ENCODE results near the gene VPS41. TPM values are rescaled to one million over a fixed set of nuclear protein-coding genes. Genes with fewer than 3 reads are reported as not detected.

The VPS41 gene
- total RNA-seq, 1 donor from 2014 or later: 56.2 TPM

DNA sequence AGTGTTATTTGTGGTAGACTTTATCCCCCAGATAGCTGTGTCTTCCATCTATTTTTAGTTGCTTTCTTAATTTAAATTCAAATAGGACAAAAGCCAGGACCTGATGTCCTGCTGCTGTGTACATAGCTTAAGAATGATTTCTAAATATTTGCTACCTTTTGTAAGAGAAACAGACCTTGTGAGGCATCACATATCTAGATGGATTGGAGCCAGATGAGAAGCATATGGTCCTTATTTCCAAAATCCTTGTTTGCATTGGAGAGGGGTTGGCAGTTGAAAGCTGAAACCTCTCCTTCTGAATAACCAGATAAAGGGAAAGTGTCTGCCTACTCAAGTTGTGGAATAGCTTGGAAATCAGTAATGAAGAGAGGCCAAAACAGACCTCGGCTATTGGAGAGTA, 227.1 kb downstream of the VPS41 start:
- Histone ChIP-seq H3K27me3 (ENCODE audit: control insufficient read depth, insufficient read depth, low read length) (no peaks in the 10 kb centered on the region), H3K36me3 (ENCODE audit: control insufficient read depth, insufficient read depth, low read length) (no peaks in the 10 kb centered on the region), H3K4me3 (ENCODE audit: low read depth, low read length) (no peak overlapping the region)
- TF ChIP-seq, protein P1, sequence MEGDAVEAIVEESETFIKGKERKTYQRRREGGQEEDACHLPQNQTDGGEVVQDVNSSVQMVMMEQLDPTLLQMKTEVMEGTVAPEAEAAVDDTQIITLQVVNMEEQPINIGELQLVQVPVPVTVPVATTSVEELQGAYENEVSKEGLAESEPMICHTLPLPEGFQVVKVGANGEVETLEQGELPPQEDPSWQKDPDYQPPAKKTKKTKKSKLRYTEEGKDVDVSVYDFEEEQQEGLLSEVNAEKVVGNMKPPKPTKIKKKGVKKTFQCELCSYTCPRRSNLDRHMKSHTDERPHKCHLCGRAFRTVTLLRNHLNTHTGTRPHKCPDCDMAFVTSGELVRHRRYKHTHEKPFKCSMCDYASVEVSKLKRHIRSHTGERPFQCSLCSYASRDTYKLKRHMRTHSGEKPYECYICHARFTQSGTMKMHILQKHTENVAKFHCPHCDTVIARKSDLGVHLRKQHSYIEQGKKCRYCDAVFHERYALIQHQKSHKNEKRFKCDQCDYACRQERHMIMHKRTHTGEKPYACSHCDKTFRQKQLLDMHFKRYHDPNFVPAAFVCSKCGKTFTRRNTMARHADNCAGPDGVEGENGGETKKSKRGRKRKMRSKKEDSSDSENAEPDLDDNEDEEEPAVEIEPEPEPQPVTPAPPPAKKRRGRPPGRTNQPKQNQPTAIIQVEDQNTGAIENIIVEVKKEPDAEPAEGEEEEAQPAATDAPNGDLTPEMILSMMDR (IDR thresholded peaks at IDR 0.05; ENCODE audit: insufficient read depth, low read length, poor library complexity, severe bottlenecking): no peak
- DNase-seq (ENCODE audit: low read depth): no peak

DNA sequence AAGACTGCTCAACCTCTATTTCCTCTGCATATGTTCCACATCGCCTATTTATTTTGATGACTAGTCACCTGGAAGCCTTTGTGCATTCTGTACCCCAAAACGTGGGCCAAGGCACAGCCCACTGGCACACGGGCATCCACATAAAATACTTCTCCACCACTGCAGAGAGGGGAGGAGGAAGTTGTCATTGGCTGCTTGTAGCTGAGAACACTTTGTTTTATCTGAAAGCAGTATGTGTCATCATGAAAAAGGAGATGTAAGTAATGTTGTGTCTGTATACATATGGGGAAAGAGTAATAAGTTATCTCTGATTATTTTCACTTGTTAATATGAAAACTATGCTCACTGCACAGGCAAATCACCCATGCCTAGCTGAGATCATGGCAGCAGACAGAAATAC, 229.6 kb downstream of the VPS41 start:
- no peak for DNase-seq (ENCODE audit: low read depth)
- Histone ChIP-seq H3K36me3 (ENCODE audit: control insufficient read depth, insufficient read depth, low read length) (no peaks in the 10 kb centered on the region), H3K27me3 (ENCODE audit: control insufficient read depth, insufficient read depth, low read length) (no peaks in the 10 kb centered on the region), H3K4me3 (ENCODE audit: low read depth, low read length) (no peak overlapping the region)
- TF ChIP-seq, protein P1 (IDR thresholded peaks at IDR 0.05; ENCODE audit: insufficient read depth, low read length, poor library complexity, severe bottlenecking): no peak

DNA sequence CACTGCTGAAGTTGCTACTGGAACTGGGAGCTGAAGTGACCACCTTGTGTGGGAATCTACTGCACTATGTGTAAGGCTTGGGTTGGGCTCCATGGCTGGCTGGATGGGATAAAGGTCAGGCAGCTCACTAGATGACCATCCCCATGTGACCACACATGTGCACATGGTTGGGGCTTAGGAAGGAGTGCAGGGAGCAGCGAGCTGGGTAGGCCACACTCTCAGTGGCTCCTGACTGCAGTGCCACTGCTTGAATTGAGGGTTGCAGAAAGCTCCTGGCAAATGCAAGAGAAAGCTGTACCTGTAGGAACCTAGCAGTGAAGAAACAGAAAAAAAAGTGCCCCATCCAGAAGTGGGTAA, 230.3 kb downstream of the VPS41 start:
- Histone ChIP-seq H3K4me3 (ENCODE audit: low read depth, low read length) (no peak overlapping the region), H3K36me3 (ENCODE audit: control insufficient read depth, insufficient read depth, low read length) (no peaks in the 10 kb centered on the region), H3K27me3 (ENCODE audit: control insufficient read depth, insufficient read depth, low read length) (no peaks in the 10 kb centered on the region)
- TF ChIP-seq, protein P1 (IDR thresholded peaks at IDR 0.05; ENCODE audit: insufficient read depth, low read length, poor library complexity, severe bottlenecking): no peak
- DNase-seq (ENCODE audit: low read depth): no peak

DNA sequence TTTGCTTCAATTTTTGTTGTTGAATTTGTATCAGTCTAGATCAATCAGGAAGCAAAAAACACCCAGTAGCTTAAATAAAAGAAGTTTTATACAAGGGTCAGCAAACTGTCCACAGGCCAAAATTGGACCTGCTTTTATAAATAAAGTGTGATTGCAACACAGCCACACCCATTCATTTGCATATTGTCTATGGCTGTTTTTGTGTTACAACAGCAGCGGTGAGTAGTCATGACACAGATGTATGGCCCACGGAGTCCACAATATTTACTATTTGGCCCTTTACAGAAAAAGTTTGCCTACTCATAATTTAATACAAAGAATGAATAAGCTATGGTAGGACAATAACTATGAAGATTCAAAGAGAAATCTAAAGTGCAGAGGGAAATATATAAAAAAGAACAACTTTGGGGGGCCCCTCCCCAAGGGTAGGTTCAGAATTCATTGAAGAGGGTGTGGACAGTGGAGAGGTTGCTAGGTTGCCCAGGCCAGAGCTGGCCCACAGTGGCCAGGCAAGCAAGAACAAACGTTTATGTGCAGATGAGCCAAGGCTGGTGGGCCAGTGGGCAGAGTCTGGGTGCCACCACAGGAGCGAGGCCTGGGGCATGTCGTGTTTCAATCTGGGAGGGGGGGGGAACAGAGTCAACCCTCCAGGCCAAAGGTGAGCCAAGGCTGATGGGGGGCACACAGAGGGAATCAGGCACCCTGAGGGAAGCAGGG, 230.9 kb downstream of the VPS41 start:
- no peak for DNase-seq (ENCODE audit: low read depth)
- H3K36me3 ChIP-seq (ENCODE audit: control insufficient read depth, insufficient read depth, low read length): no peaks in the 10 kb centered on the region
- TF ChIP-seq, protein P1 (IDR thresholded peaks at IDR 0.05; ENCODE audit: insufficient read depth, low read length, poor library complexity, severe bottlenecking): no peak
- no peak overlapping the region for H3K4me3 ChIP-seq (ENCODE audit: low read depth, low read length)
- H3K27me3 ChIP-seq (ENCODE audit: control insufficient read depth, insufficient read depth, low read length): no peaks in the 10 kb centered on the region

DNA sequence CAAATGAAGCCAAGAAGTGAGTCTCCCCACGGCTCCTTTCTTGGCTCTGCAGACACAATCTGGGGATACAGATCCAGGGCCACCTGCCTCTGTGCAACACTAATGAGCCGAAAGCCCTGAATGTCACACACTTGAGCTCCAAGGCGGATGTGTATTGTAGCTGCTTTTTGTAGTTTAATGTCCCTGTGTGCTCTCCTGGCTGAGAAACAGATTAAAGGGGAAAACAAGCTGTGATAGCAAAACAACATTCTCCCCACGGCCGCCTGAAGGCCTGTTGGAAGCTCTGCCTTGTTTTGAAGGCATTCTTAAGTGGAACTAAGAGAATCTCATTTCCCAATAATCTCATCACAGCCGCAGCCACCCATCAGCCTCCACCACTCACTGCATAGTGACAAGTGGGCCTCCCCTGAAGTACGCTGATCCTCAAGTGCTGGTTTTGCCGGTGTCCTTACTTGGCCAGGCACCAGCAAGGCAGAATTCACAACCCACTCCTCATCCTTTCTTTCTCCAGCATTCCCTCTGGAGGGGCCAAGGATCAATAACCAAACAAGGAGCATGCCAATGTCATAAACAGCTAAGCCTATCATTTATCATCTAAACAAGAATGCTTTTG, 233.4 kb downstream of the VPS41 start:
- Histone ChIP-seq H3K27me3 (ENCODE audit: control insufficient read depth, insufficient read depth, low read length) (no peaks in the 10 kb centered on the region), H3K4me3 (ENCODE audit: low read depth, low read length) (no peak overlapping the region), H3K36me3 (ENCODE audit: control insufficient read depth, insufficient read depth, low read length) (no peaks in the 10 kb centered on the region)
- TF ChIP-seq, protein P1 (IDR thresholded peaks at IDR 0.05; ENCODE audit: insufficient read depth, low read length, poor library complexity, severe bottlenecking): no peak
- DNase-seq (ENCODE audit: low read depth): no peak

DNA sequence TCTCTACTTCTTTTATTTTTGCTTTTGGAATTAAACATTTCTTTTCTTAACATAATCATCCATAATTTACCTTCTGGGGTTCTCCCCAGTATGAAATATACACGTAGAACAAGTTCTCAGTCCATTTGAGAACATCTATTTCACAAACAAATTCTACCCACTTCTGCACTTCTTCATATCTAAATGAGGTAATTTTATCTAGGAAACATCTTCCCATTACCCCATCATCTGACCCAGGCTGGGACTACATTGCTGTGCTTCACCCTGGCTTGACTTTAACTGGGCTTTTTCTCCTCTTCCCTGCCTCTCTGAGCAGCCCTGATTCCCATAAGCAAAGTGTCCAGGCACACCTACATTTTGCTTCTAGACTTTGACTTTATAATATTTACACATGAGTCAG, 234.5 kb downstream of the VPS41 start:
- DNase-seq (ENCODE audit: low read depth): no peak

More for the DNA sequence above, 234.5 kb downstream of the VPS41 start:
- Histone ChIP-seq H3K36me3 (ENCODE audit: control insufficient read depth, insufficient read depth, low read length) (no peaks in the 10 kb centered on the region), H3K4me3 (ENCODE audit: low read depth, low read length) (no peak overlapping the region), H3K27me3 (ENCODE audit: control insufficient read depth, insufficient read depth, low read length) (no peaks in the 10 kb centered on the region)
- TF ChIP-seq, protein P1 (IDR thresholded peaks at IDR 0.05; ENCODE audit: insufficient read depth, low read length, poor library complexity, severe bottlenecking): no peak
